Measurements from ENCODE around the gene SLC29A4.
"Not testable (repeated sequence)": the region's sequence is repeated elsewhere in the genome, so short reads cannot be mapped to it uniquely, and the experiment has no call there.

The SLC29A4 gene

DNA sequence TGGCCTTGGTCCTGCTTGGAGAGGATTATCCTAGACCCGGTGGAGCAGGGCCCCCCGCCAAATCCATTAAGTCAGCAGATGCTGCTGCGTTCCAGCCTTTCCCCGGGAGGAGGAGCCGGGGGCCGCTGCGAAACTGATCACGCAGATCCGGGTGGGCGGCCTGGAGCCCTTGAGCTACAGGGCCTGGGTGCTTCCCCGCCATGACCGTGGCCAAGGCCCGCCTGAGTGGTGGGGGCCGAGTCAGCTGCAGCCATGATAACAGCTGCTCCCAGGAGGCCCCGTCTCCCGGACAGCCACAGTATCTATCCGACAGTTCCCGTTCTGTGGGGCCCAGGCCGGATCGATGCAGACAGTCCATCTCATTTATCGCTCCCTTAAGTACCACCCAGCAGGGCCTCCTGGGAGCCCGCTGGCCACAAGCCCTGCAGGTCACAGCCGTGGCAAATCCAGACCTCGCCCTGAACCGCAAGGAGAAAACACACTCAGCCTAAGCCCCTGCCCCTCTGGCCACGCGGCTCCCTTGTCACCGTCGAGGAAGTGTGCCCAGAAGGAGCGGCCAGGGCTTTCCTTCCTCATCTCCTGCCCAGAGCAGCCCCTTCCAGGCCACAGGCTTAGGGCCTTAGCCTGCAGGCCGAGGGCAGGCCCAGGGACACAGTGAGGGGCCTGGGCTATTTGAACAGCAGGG, 34.4 kb upstream of the SLC29A4 start:
- in situ Hi-C loops (cut with HindIII; ENCODE audit: low sequenced_read_pairs), result no loop called here
- TF ChIP-seq, protein P1, sequence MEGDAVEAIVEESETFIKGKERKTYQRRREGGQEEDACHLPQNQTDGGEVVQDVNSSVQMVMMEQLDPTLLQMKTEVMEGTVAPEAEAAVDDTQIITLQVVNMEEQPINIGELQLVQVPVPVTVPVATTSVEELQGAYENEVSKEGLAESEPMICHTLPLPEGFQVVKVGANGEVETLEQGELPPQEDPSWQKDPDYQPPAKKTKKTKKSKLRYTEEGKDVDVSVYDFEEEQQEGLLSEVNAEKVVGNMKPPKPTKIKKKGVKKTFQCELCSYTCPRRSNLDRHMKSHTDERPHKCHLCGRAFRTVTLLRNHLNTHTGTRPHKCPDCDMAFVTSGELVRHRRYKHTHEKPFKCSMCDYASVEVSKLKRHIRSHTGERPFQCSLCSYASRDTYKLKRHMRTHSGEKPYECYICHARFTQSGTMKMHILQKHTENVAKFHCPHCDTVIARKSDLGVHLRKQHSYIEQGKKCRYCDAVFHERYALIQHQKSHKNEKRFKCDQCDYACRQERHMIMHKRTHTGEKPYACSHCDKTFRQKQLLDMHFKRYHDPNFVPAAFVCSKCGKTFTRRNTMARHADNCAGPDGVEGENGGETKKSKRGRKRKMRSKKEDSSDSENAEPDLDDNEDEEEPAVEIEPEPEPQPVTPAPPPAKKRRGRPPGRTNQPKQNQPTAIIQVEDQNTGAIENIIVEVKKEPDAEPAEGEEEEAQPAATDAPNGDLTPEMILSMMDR (IDR thresholded peaks at IDR 0.05; ENCODE audit: low read depth, low read length, missing control alignments), result no peak
- DNase-seq (ENCODE audit: low read depth), result no peak
- H3K4me3 ChIP-seq (ENCODE audit: low read depth, low read length), result no peak overlapping the region

GRCh38 chr7:5250787-5251186, 32.0 kb upstream of the SLC29A4 start:
- DNase-seq (ENCODE audit: low read depth); H3K4me3 ChIP-seq (ENCODE audit: low read depth, low read length); in situ Hi-C loops (cut with HindIII; ENCODE audit: low sequenced_read_pairs): not testable (repeated sequence)

GRCh38 chr7:5253529-5253928, 29.2 kb upstream of the SLC29A4 start:
- H3K4me3 ChIP-seq (ENCODE audit: low read depth, low read length); in situ Hi-C loops (cut with HindIII; ENCODE audit: low sequenced_read_pairs); DNase-seq (ENCODE audit: low read depth): not testable (repeated sequence)

DNA sequence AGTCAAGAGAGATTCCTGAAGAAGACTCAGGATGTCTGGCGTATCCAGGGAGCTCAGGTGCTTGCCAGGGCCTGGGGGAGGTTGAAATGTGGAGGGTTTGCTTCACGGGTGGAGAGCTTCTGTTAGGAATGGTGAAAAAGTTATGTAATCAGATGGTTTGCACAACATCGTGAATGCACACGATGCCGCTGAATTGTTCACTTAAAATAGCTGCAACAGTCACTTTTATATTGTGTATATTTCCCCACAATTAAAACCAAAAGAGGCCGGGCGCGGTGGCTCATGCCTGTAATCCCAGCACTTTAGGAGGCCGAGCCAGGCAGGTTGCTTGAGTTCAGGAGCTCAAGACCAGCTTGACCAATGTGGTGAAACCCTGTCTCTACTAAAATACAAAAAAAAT, 28.4 kb upstream of the SLC29A4 start:
- DNase-seq (ENCODE audit: low read depth); in situ Hi-C loops (cut with HindIII; ENCODE audit: low sequenced_read_pairs); H3K4me3 ChIP-seq (ENCODE audit: low read depth, low read length): not testable (repeated sequence)

- TF ChIP-seq, protein P1 (IDR thresholded peaks at IDR 0.05; ENCODE audit: low read depth, low read length, missing control alignments), result no peak
- in situ Hi-C loops (cut with HindIII; ENCODE audit: low sequenced_read_pairs), result no loop called here
These were observed 26.9 kb upstream of the SLC29A4 start for GRCh38 chr7:5255832-5256231.

DNA sequence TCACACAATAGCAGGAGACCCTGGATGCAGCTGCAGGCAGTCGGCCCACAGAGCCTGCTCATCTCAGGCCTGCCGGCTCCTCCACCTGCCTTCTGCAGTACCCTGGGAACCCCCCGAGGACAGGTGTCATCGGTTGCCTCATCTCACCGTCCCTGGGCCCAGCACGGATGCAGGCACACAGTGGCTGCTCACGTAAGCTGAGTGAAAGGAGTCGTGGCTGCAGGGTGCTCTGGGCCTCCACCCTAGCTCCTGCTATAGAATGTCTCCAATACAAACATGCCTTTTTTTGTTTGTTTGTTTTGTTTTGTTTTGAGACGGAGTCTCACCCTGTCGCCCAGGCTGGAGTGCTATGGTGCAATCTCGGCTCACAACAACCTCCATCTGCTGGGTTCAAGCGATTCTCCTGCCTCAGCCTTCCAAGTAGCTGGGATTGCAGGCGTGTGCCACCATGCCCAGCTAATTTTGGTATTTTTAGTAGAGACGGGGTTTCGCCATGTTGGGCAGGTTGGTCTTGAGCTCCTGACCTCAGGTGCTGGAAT, 22.1 kb upstream of the SLC29A4 start:
- DNase-seq (ENCODE audit: low read depth); H3K4me3 ChIP-seq (ENCODE audit: low read depth, low read length); in situ Hi-C loops (cut with HindIII; ENCODE audit: low sequenced_read_pairs): not testable (repeated sequence)

More at GRCh38 chr7:5255832-5256231, 26.9 kb upstream of the SLC29A4 start:
- DNase-seq (ENCODE audit: low read depth), result no peak
- H3K4me3 ChIP-seq (ENCODE audit: low read depth, low read length), result no peak overlapping the region

GRCh38 chr7:5263066-5263465, 19.7 kb upstream of the SLC29A4 start:
- H3K4me3 ChIP-seq (ENCODE audit: low read depth, low read length); DNase-seq (ENCODE audit: low read depth); in situ Hi-C loops (cut with HindIII; ENCODE audit: low sequenced_read_pairs): not testable (repeated sequence)

- TF ChIP-seq, protein P1 (IDR thresholded peaks at IDR 0.05; ENCODE audit: low read depth, low read length, missing control alignments), result no peak
- no peak for DNase-seq (ENCODE audit: low read depth)
- no peak overlapping the region for H3K4me3 ChIP-seq (ENCODE audit: low read depth, low read length)
- in situ Hi-C loops (cut with HindIII; ENCODE audit: low sequenced_read_pairs), result no loop called here
These were observed 17.2 kb upstream of the SLC29A4 start for GRCh38 chr7:5265320-5266190.
